NCI-H2227 treated with DMSO at 0.1 percent for 48 hours (cell line): ENCODE results near the gene CCDC136.

Source experiments
- DNase-seq: peaks from one replicate; lab custom pipeline; 2025; lab: John Stamatoyannopoulos, UW

The CCDC136 gene

DNA sequence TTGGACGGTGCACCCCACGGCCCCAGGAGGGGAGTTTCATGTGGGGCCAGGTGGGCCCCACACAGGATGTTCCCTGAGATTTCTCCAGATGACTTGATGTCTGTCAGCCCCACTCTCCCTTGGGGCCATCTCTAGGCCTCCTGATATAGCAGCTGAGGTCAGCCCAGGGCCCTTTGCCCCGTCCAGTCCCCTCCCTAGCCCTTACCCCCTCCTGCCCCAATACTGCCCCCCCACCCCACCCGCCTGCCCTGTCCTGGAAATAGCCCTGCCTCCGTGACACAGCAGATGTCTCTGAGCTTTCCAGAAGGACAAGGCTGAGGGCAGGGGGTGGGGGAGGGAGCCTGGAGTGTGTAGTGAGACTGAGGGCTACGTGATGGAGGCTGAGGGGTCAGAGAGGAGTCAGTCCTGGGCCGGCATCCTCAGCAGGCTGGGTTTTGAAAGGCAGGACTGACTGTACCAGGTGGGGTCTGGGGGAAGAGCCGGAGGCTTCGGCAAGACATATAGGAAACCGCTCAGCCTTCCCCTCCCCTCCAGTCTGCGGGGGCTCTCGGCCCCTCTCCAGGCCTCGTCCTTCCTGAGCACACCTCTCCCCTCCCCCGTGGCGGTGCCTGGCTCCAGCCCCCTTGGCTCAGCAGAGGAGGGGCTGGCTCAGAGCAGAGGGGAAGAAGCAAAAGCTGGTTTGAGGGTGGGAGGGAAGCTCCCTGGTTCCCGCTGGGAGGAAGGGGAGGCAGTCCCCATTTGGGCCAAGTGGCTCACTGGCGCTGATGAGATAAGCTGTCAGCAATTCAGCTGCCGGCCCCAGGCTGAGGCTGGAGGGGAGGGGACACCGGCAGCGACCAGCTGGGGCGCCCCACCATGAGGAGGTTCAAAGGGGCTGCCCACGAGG, 40.5 kb downstream of the CCDC136 start:
- DNase-seq: peak; percentile 68

DNA sequence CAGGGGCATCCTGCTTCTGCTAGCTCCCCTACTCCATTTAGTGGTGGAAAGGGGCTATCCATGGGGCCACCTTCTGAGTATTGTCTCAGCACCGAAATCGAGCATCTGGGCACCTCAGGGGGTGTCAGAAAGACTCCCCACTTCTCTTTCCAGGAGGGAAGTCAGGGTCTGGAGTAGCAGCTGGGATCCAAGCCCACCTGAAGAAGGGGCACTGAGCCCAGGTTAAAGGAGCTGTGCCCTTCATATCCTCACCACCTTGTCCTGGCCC, 41.0 kb downstream of the CCDC136 start:
- DNase-seq: no peak

DNA sequence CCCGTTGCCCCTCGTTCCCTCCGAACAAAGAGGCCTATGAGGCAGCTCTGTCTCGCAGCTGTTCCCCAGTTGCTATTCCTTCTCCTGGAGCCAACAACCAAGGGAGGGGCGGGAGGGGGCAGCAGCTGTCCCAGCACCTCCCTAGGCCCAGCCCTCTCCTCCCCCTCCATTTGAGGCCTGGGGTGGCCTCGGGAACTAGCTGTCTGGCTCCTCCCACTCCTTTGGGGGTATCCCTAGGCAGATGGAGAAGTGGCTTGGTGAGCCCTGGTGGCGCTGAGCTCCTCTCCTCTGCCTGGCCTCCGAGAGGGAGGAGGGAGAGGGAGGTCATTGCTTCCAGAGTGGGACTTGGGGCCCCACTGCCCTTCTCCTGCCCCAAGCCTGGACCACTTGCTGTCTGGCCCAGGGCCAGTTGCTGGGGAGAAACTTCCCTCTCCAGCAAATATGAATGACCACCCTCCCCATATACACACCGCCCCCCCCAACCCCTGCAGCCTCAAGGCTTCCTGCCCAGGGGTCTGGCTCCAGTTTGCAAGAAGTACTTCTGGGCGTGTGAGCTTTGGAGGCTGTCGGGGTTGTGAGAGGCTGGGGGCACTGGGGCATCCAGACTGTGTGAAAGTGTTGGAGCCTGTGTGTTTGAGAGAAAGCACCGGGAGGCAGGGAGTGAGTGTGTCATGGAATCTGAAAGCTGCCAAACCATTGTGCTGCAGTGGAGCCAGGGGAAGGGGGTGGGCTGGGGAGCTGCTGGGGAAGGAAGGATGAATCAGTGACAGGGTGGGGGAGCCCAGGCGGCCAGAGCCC, 41.6 kb downstream of the CCDC136 start:
- DNase-seq: peak; percentile 30

DNA sequence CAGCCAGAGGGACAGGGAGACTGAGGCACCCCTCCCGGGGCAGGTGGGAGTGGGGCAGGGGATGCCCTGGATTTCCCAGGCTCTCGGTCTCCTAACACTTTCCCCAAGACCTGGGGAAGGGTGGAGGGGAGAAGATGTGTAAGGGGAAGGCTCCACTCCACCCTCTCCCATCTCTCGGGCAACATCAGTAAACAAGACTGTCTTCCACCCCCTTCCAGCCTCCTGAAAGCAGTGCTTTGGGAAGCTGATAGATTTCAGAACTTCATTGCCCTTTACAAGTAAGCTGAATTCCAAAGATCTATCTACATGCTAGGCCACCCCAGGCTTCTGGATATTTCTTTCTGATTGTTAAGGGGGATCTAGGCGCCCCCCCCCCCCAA, 42.2 kb downstream of the CCDC136 start:
- no peak for DNase-seq

DNA sequence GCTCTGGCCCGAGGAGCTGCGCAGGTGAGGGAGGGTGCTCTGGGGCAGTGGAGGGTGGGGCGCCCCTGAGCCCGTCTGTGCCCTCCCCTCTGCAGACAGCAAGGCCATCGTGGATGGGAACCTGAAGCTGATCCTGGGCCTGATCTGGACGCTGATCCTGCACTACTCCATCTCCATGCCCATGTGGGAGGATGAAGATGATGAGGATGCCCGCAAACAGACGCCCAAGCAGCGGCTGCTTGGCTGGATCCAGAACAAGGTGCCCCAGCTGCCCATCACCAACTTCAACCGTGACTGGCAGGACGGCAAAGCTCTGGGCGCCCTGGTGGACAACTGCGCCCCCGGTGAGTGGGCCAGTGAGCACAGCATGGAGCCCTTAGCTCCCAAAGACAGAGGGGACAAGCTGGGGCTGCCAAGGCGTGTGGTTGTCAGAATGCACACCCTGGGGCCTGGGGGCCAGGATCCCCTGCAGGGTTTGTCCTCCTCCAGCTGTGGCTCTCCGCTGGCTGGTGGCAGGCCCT, 43.5 kb downstream of the CCDC136 start:
- no peak for DNase-seq

DNA sequence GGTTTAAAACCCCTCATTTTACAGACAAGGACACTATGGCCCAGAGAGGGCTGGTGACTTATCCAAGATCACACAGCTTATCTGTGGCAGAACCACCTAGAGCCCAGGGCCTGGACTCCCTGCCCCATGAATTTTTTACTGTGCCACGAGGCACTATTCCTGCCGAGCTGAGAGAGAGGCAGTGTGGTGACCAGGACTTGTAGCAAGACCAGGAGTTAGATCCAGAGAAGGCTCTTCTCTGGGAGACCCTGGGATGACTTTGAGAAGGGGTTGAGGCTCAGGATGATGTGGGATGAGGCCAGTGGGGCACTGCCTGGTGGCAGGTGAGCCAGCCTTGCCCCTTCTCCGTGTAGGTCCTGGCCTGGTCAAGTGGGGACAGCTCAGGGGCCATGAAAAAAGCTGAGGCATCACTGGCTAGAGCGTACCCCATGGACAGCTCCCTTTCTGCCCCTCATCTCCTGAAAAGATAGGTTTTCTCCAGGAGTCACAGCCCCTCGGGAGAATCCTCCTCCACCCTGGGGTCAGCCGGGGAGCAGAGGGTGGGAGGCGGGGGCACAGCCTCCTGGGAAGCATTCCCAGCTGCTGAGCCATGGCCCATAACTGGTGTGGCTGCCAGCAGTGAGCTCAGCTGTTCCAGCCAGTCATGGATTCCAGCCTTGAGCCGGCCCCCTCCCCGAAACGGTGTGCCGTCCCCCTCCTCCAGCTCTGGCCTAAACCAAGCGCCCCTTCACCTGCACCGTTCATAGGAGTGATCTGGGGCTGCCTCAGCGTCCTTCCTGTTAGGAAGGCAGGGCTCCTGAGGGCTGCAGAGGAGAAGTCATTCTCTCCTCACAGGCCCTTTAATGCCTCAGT, 44.2 kb downstream of the CCDC136 start:
- no peak for DNase-seq

DNA sequence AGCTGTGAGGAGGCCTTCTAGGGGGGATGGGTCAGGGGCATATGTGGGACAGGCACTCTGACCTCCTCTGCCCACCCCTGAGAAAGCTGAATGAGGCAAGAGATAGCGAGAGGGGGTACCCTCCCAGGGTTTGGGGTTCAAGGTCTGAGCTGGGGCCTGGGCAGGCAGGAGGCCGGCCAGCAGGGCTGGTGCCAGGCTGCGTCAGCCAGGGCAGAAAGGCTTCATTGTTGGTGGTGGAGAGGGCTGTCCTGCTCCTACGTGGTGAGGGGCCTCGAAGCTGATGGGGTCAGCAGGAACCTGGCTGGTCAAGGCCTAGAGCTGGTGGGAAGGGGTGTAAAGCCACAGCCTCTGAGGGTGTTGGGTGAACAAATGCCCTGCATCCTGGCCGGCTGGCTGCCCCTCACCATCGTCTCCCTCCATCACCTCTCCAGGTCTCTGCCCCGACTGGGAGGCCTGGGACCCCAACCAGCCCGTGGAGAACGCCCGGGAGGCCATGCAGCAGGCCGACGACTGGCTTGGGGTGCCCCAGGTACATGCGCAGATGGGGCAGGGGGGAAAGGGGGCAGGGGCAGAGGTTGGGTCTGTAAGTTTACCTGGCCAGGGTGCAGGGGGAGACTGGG, 45.1 kb downstream of the CCDC136 start:
- DNase-seq: no peak

DNA sequence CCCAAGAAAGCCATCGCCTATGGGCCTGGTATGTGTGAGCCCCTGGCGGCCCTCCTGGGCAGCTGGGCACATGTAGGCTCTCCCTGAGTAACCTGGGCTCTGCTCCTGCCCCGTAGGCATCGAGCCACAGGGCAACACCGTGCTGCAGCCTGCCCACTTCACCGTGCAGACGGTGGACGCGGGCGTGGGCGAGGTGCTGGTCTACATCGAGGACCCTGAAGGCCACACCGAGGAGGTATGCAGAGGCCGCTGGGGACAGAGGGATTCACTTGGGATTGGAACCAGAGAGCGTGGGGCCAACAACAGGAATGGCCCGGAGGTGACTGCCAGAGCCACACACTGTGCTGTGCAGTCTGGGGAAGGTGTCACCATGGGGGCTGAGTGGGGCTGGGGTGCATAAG, 45.8 kb downstream of the CCDC136 start:
- DNase-seq: no peak

DNA sequence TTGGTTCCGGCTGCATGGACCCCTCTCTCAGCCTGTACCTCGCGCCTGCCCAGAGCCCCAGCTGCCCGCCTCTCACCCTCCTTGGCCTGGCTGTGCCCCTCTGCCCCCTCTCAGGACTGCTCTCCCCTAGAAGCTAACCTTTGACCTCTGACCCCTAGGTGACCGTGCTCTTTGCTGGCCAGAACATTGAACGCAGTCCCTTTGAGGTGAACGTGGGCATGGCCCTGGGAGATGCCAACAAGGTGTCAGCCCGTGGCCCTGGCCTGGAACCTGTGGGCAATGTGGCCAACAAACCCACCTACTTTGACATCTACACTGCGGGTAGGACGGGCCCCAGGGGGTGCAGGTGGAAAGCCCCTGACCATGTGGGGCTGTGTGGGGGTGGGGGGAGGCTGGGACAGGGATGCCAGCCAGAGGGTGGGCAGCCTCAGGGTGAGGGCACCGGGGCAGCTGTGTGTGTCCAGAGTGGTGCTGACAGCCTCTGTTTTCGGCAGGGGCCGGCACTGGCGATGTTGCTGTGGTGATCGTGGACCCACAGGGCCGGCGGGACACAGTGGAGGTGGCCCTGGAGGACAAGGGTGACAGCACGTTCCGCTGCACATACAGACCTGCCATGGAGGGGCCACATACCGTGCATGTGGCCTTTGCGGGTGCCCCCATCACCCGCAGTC, 46.5 kb downstream of the CCDC136 start:
- no peak for DNase-seq

DNA sequence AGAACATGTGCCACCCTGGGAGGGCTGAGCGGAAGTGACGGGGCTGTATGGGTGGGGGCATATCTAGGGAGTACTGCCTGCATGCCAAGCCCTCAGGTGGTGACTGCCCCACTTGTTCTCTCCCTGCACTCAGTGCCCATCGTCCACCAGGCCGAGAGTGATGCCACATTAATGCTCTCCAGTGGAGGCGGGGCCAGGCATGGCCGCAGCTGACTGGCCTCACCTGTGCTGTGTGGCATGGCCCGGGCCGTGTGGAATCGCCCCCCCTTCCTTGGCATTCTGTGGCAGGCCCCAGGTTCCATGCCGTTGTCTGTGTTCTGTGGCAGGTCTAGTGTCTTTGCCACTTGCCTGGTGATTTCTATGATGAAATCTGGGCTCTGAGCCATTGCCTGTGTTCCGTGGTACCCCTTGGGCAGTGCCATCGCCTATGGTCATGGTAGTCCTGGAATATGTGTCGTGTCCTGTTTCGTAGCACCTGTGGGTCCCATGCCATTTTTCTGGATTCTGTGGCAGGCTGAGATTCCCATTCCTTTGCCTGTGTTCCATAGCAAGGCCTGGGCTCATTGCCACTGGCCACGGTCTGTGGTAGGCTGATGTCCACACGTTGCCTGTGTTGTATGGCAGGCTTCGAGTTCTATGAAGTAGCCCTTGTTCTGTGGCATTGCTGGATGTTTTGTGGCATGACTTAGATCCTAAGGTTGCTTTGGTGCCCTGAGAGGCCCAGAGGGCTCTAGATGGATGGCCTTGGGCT, 47.4 kb downstream of the CCDC136 start:
- DNase-seq: no peak

DNA sequence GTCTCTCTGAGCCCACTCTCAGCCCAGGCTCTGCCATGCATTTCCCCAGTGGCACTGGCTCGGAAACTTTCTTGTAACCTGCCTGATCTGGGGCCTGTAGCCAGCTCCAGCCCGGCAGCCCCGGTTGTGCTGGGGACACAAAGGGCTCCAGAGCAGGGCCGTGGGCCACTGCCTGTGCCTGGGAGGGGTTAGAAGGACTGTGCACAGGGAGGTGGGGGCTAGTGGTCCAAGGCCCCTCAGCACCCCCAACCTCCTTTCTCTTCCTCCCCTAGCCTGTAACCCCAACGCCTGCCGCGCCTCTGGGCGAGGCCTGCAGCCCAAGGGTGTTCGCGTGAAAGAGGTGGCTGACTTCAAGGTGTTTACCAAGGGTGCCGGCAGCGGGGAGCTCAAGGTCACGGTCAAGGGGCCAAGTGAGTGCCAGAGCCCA, 48.0 kb downstream of the CCDC136 start:
- no peak for DNase-seq

DNA sequence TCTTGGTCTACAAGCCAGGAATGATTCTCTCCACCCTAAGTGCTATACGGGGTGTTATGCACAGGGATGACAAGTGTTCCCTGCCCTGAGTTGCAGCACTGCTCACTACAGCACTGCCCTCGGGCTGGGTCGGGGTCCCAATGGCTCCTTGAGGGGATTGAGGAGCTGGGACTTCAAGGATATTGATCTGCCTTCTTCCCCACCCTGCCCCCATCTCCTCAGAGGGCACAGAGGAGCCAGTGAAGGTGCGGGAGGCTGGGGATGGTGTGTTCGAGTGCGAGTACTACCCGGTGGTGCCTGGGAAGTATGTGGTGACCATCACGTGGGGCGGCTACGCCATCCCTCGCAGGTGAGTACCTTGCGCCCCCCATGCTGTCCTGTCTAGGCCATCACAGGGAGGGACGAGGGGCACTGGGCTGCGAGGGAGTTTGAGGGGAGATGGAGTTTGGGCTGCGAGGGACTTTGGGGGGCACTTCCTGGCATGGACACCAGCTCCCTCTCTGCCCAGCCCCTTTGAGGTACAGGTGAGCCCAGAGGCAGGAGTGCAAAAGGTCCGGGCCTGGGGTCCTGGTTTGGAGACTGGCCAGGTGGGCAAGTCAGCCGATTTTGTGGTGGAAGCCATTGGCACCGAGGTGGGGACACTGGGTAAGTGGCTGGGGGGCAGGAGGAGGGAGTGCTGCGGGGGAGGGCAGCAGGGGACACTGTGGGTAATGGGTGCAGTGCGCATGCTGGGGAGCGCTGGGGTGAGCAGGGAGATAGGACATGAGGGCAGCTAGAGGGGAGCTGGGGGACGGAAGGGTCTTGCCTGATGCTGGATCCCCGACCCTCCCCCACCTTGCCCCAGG, 48.8 kb downstream of the CCDC136 start:
- no peak for DNase-seq

DNA sequence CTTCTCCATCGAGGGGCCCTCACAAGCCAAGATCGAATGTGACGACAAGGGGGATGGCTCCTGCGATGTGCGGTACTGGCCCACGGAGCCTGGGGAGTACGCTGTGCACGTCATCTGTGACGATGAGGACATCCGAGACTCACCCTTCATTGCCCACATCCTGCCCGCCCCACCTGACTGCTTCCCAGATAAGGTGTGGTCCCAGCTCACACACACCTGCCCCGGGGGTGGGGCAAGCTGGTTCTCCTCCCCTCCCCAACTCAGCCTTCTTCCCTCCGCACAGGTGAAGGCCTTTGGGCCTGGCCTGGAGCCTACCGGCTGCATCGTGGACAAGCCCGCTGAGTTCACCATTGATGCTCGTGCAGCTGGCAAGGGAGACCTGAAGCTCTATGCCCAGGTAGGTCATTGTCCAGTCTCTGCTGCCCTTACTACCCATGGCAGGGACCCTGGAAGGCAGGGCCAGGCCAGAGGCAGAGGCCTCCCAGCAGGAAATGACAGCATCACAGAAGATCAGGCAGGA, 49.5 kb downstream of the CCDC136 start:
- DNase-seq: no peak

DNA sequence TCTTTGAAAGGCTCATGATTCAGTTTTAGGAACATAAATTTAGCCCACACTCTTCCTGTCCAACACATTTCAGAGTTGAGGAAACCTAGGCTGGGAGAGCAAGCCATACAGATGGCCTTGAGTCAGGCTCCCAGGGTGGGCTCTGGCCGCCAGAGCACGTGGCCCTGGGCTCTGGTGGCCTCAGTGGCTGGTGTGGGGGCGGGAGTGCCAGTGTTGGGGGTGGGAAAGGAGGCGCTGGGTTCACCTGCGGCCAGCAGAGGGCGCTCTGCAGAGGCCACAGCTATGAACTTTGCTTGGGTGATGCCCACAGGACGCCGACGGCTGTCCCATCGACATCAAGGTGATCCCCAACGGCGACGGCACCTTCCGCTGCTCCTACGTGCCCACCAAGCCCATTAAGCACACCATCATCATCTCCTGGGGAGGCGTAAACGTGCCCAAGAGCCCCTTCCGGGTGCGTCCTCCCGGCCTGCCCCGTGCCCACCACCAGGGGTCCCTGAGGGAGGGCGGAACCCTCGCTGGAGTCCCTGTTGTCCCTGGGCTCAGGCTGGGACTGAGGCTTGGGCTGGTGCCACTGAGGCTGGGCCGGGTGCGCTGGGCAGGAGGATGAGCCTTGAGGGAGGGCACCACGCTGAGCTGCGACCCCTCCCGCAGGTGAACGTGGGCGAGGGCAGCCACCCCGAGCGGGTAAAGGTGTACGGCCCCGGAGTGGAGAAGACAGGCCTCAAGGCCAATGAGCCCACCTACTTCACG, 50.3 kb downstream of the CCDC136 start:
- DNase-seq: no peak

DNA sequence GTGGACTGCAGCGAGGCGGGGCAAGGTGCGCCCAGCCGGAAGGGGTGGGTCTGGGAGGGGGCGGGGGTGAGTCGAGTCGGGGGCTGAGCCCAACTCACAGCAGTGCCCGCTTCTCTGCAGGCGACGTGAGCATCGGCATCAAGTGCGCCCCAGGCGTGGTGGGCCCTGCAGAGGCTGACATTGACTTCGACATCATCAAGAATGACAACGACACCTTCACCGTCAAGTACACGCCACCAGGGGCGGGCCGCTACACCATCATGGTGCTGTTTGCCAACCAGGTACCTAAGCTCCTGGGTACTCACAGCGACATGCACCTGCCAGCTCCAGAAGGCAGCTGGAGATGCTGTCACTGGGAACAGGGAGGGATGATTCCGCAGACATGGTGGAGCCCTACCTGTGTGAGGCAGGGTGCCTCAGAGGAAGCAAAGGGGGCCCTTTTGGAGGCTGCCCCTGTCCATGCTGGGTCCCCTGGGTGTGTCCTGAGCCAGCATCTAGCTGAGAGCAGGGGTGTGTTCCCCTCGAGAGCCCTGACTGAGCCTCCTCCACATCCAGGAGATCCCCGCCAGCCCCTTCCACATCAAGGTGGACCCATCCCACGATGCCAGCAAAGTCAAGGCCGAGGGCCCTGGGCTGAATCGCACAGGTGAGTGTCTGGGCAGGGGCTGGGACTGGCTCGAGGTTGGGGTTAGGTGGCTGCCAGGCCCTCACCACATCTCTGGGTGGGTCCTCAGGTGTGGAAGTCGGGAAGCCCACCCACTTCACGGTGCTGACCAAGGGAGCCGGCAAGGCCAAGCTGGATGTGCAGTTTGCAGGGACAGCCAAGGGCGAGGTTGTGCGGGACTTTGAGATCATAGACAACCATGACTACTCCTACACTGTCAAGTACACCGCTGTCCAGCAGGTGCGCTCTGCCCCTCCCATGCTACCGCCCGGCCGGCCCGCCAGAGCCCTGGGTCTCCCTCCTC, 51.2 kb downstream of the CCDC136 start:
- DNase-seq: no peak

DNA sequence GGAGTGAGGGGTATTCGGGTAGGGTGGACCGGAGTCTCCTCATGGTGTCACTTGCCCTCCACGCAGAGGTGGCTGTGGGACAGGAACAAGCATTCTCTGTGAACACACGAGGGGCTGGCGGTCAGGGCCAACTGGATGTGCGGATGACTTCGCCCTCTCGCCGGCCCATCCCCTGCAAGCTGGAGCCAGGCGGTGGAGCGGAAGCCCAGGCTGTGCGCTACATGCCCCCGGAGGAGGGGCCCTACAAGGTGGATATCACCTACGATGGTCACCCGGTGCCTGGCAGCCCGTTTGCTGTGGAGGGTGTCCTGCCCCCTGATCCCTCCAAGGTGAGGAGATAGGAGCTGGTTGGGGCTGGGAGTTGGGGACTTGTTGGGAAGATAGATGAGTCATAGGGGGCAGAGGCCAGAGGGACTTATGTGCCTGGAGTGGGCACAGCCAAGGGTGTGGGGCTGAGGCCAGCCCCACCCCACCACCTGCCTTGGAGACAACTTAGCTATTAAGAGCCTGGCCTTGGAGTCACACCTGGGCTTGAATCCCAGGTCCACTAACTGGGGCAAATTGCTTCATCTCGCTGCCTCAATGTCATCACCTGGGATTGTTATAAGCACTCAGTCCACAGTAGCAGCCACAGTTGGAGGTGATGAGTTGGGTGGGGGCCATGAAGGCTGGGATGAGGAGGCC, 52.3 kb downstream of the CCDC136 start:
- DNase-seq: no peak

DNA sequence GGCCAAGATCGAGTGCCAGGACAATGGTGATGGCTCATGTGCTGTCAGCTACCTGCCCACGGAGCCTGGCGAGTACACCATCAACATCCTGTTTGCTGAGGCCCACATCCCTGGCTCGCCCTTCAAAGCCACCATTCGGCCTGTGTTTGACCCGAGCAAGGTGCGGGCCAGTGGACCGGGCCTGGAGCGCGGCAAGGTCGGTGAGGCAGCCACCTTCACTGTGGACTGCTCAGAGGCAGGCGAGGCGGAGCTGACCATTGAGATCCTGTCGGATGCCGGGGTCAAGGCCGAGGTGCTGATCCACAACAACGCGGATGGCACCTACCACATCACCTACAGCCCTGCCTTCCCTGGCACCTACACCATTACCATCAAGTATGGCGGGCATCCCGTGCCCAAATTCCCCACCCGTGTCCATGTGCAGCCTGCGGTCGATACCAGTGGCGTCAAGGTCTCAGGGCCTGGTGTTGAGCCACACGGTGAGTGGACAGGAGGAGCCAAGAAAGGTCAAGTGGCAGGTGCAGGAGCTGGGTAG, 53.1 kb downstream of the CCDC136 start:
- no peak for DNase-seq
